CD14-positive monocyte (primary cell): ENCODE results near the gene RELN. TPM values are rescaled to one million over a fixed set of nuclear protein-coding genes. Genes with fewer than 3 reads are reported as not detected.

Experiments used
- DNase-seq, 3 donors: peaks; one replicate each; pipeline ENCODE4 v3.0.0-alpha.2; 2011 to 2022
- H2AFZ ChIP-seq: 2 replicates; pipeline ENCODE4 v1.6.0; 2012; ENCODE audit warnings: mild to moderate bottlenecking, low read depth, low read length, inconsistent platforms; ENCODE audit not compliant: insufficient read depth, poor library complexity, severe bottlenecking
- H3K27ac ChIP-seq, 2 donors: 1 replicate in 1 of 2; 2 replicates in 1 of 2; pipeline ENCODE4 v1.5.1; 2012 to 2013; ENCODE audit warnings: low read length in 2 of 2, control low read depth in 1 of 2, inconsistent platforms in 1 of 2, low read depth in 1 of 2, mild to moderate bottlenecking in 1 of 2
- H3K27me3 ChIP-seq, 2 donors: one replicate each; pipeline versions ENCODE4 v1.6.0 to v1.6.1; 2011 to 2013; ENCODE audit warnings: low read length in 2 of 2; ENCODE audit not compliant: control insufficient read depth in 2 of 2, insufficient read depth in 2 of 2
- H3K36me3 ChIP-seq, 2 donors: replicated peaks in 1 of 2; 1 replicate in 1 of 2; 2 replicates in 1 of 2; pipeline versions ENCODE4 v1.5.1 to v1.6.1; 2012 to 2013; ENCODE audit warnings: low read length in 2 of 2, control low read depth in 1 of 2, inconsistent platforms in 1 of 2, mild to moderate bottlenecking in 1 of 2; ENCODE audit not compliant: insufficient read depth in 2 of 2, control insufficient read depth in 1 of 2
- H3K4me1 ChIP-seq, 2 donors: 1 replicate in 1 of 2; 2 replicates in 1 of 2; pipeline versions ENCODE4 v1.5.1 to v1.6.1; 2012 to 2013; ENCODE audit warnings: low read length in 2 of 2, control low read depth in 1 of 2, inconsistent platforms in 1 of 2, mild to moderate bottlenecking in 1 of 2, moderate library complexity in 1 of 2; ENCODE audit not compliant: insufficient read depth in 2 of 2, control insufficient read depth in 1 of 2
- H3K4me2 ChIP-seq: replicated peaks from 2 replicates; pipeline ENCODE3; 2012; ENCODE audit warnings: low read length, moderate library complexity, mild to moderate bottlenecking; ENCODE audit not compliant: poor library complexity, severe bottlenecking; ENCODE audit errors: extremely low read depth
- H3K4me3 ChIP-seq, 3 experiments: fragments of 200-600 bp in 1 of 3; sonication (generic) in 1 of 3; replicated peaks in 1 of 3; 1 replicate in 2 of 3; 2 replicates in 1 of 3; pipeline ENCODE4 v1.5.1; 2011 to 2013; ENCODE audit warnings: low read length in 3 of 3, mild to moderate bottlenecking in 3 of 3, control low read depth in 2 of 3, low read depth in 2 of 3, inconsistent platforms in 1 of 3, moderate library complexity in 1 of 3
- H3K79me2 ChIP-seq: 2 replicates; pipeline ENCODE4 v1.6.0; 2012; ENCODE audit warnings: mild to moderate bottlenecking, control low read depth, inconsistent platforms, low read length, moderate library complexity; ENCODE audit not compliant: insufficient read depth
- H3K9ac ChIP-seq: 2 replicates; pipeline ENCODE4 v1.6.0; 2017; ENCODE audit warnings: low read length, mild to moderate bottlenecking; ENCODE audit not compliant: insufficient read depth, poor library complexity, severe bottlenecking
- H3K9me3 ChIP-seq, 2 donors: replicated peaks in 1 of 2; 1 replicate in 1 of 2; 2 replicates in 1 of 2; pipeline versions ENCODE4 v1.5.1 to v1.6.1; 2012 to 2013; ENCODE audit warnings: low read length in 2 of 2, control low read depth in 1 of 2; ENCODE audit not compliant: control insufficient read depth in 1 of 2, insufficient read depth in 1 of 2
- H4K20me1 ChIP-seq: 2 replicates; pipeline ENCODE4 v1.6.0; 2012; ENCODE audit warnings: mild to moderate bottlenecking, low read length, control low read depth, moderate library complexity; ENCODE audit not compliant: insufficient read depth
- H3K27ac Mint-ChIP-seq, 7 donors: one replicate each; pipeline ENCODE4 v1.8.0; 2020; ENCODE audit warnings: mild to moderate bottlenecking in 7 of 7, mixed read lengths in 7 of 7, moderate library complexity in 6 of 7, inconsistent platforms in 2 of 7
- H3K27me3 Mint-ChIP-seq, 3 donors: one replicate each; pipeline ENCODE4 v1.8.0; 2021 to 2022; ENCODE audit warnings: low read depth in 3 of 3, mild to moderate bottlenecking in 3 of 3, mixed read lengths in 3 of 3, moderate library complexity in 3 of 3, inconsistent platforms in 1 of 3
- H3K36me3 Mint-ChIP-seq, 2 donors: one replicate each; pipeline ENCODE4 v1.8.0; 2020; ENCODE audit warnings: mixed read lengths in 2 of 2, inconsistent platforms in 1 of 2, mild to moderate bottlenecking in 1 of 2
- H3K4me1 Mint-ChIP-seq: one replicate; pipeline ENCODE4 v1.8.0; 2020; ENCODE audit warnings: mild to moderate bottlenecking, mixed read lengths
- H3K4me3 Mint-ChIP-seq, 2 donors: one replicate each; pipeline ENCODE4 v1.8.0; 2020; ENCODE audit warnings: mild to moderate bottlenecking in 2 of 2, mixed read lengths in 2 of 2, moderate library complexity in 1 of 2
- H3K9me3 Mint-ChIP-seq, 7 donors: one replicate each; pipeline ENCODE4 v1.8.0; 2020 to 2022; ENCODE audit warnings: mixed read lengths in 7 of 7, mild to moderate bottlenecking in 6 of 7, moderate library complexity in 6 of 7, inconsistent platforms in 2 of 7
- WGBS: methylation state at CpG from one replicate; pipeline ENCODE4 v1.1.5; 2013; ENCODE audit warnings: missing lambda C conversion rate; ENCODE audit not compliant: insufficient coverage; 5-methylcytosine and 5-hydroxymethylcytosine counted together
- intact Hi-C, 2 donors: fragments of 100-400 bp; cut with micrococcal nuclease; formaldehyde crosslinking; loops; one replicate each; pipeline versions ENCODE4 v1.15.0 to v1.15.1; 2023
- polyA plus RNA-seq, 3 donors: library from polyadenylated mRNA; depleted of rRNA in 1 of 3; unstranded in 2 of 3; stranded (reverse) in 1 of 3; fragments of 300-500 nt in 2 of 3; fragments of >200 nt in 1 of 3; fragmentation: Illumina TruSeq in 2 of 3; gene quantifications; 1 replicate in 2 of 3; 2 replicates in 1 of 3; pipeline ENCODE4 v1.2.3, GENCODE V29; 2012 to 2021
- TF ChIP-seq, protein P1 (sequence below): fragments of 200-600 bp; IDR thresholded peaks from one replicate; pipeline ENCODE4 v1.8.0; 2022; ENCODE audit warnings: antibody characterized with exemption, mild to moderate bottlenecking

Gene RELN
- polyA plus RNA-seq, 3 donors, result not detected

DNA sequence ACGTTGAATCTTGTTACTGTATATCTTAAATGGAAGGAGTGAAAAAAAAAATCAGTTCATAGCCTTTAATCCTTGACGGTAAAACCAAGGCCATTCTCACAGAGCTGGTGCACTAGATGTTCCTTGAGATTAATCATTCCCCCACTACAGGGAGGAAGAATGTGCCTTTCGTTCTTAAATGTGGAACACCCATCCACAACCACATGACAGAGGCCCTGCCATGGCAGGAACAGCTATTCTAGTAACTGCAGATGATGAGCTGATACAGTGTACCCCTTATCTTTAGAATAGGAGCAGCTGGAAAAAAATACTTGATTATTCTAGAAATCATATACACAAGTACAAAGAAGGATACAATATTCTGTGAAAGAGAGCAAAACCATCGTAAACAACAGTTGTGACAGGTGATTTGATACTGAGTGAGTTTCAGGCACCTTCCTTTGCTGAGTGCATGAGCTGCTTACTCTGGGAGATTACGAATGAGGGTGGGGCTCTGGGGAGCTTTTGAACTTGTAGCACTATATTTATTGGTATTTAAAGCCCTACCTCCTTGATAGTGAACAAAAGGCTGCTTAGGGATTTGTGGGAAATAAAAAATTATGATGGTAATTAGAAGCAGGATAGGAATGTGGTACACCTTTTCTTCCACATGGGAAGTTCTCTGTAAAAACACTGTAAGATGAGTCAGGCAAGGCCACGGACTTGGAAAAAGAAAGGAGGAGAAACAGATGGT, 299.1 kb downstream of the RELN start:
- Mint-ChIP-seq H3K27me3 (no peaks in the 10 kb centered on the region), H3K9me3 (peaks cover 0 to 2% (median 0%) of the 10 kb centered on the region in 7 donors), H3K4me3 (no peak overlapping the region), H3K27ac (no peak overlapping the region), H3K4me1 (no peaks in the 10 kb centered on the region), H3K36me3 (no peaks in the 10 kb centered on the region)
- intact Hi-C loops, result no loop called here
- WGBS, result no CpG with 5 or more reads among the region's 6 CpGs
- no peak overlapping the region for H3K4me3 ChIP-seq
- TF ChIP-seq, protein P1, sequence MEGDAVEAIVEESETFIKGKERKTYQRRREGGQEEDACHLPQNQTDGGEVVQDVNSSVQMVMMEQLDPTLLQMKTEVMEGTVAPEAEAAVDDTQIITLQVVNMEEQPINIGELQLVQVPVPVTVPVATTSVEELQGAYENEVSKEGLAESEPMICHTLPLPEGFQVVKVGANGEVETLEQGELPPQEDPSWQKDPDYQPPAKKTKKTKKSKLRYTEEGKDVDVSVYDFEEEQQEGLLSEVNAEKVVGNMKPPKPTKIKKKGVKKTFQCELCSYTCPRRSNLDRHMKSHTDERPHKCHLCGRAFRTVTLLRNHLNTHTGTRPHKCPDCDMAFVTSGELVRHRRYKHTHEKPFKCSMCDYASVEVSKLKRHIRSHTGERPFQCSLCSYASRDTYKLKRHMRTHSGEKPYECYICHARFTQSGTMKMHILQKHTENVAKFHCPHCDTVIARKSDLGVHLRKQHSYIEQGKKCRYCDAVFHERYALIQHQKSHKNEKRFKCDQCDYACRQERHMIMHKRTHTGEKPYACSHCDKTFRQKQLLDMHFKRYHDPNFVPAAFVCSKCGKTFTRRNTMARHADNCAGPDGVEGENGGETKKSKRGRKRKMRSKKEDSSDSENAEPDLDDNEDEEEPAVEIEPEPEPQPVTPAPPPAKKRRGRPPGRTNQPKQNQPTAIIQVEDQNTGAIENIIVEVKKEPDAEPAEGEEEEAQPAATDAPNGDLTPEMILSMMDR, result no peak
- H2AFZ ChIP-seq, result no peak overlapping the region
- H3K9me3 ChIP-seq, result no peaks in the 10 kb centered on the region
- no peaks in the 10 kb centered on the region for H3K27me3 ChIP-seq
- H3K4me2 ChIP-seq, result no peak overlapping the region
- H4K20me1 ChIP-seq, result no peaks in the 10 kb centered on the region
- H3K27ac ChIP-seq, result no peak overlapping the region
- DNase-seq, result no peak
- no peak overlapping the region for H3K9ac ChIP-seq
- no peaks in the 10 kb centered on the region for H3K79me2 ChIP-seq
- H3K36me3 ChIP-seq, result no peaks in the 10 kb centered on the region
- H3K4me1 ChIP-seq, result no peaks in the 10 kb centered on the region

DNA sequence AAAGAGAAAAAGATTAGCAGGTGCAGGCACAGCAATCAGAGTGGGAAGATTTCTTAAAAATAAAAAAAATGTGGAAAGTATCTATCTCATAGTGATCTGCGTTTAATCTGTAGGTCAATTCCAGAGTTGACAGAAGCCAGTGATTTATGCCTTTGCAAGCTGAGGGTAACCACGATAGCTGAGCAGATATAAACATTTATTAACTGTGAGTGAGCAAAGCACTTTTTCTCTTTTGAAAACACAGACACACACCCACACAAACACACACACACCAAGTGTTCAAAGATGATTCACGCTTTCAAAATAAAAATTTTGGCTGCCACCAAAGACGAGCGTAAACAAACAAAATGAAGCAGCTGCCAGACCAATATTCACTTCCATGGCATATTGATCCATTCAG, 300.2 kb downstream of the RELN start:
- H3K36me3 ChIP-seq, result no peaks in the 10 kb centered on the region

More for the DNA sequence above, 300.2 kb downstream of the RELN start:
- Mint-ChIP-seq H3K4me3 (no peak overlapping the region), H3K9me3 (peaks cover 0 to 2% (median 0%) of the 10 kb centered on the region in 7 donors), H3K27me3 (no peaks in the 10 kb centered on the region), H3K36me3 (no peaks in the 10 kb centered on the region), H3K27ac (no peak overlapping the region), H3K4me1 (no peaks in the 10 kb centered on the region)
- TF ChIP-seq, protein P1, result no peak
- DNase-seq, result no peak
- 100% methylated on average over 1 of the region's 5 CpGs for WGBS
- H4K20me1 ChIP-seq, result no peaks in the 10 kb centered on the region
- no peaks in the 10 kb centered on the region for H3K9me3 ChIP-seq
- no peak overlapping the region for H3K27ac ChIP-seq
- intact Hi-C loops, result no loop called here
- H3K9ac ChIP-seq, result no peak overlapping the region
- no peak overlapping the region for H3K4me2 ChIP-seq
- H3K4me1 ChIP-seq, result no peaks in the 10 kb centered on the region
- no peaks in the 10 kb centered on the region for H3K79me2 ChIP-seq
- no peak overlapping the region for H3K4me3 ChIP-seq
- H3K27me3 ChIP-seq, result no peaks in the 10 kb centered on the region
- no peak overlapping the region for H2AFZ ChIP-seq
